Activated naive CD8-positive, alpha-beta T cell (primary cell): ENCODE measurements around the gene PDHB.

Source experiments
- H3K27ac Mint-ChIP-seq: one replicate; pipeline ENCODE4 v1.8.0; 2021; ENCODE audit warnings: mixed read lengths
- H3K27me3 Mint-ChIP-seq: one replicate; pipeline ENCODE4 v1.8.0; 2021; ENCODE audit warnings: mixed read lengths
- H3K36me3 Mint-ChIP-seq: one replicate; pipeline ENCODE4 v1.8.0; 2021; ENCODE audit warnings: mixed read lengths
- H3K4me1 Mint-ChIP-seq: one replicate; pipeline ENCODE4 v1.8.0; 2021; ENCODE audit warnings: low read depth, mixed read lengths
- H3K4me3 Mint-ChIP-seq: one replicate; pipeline ENCODE4 v1.8.0; 2021; ENCODE audit warnings: mild to moderate bottlenecking, mixed read lengths
- H3K9me3 Mint-ChIP-seq: one replicate; pipeline ENCODE4 v1.8.0; 2021; ENCODE audit warnings: low read depth, mixed read lengths

Gene PDHB

DNA sequence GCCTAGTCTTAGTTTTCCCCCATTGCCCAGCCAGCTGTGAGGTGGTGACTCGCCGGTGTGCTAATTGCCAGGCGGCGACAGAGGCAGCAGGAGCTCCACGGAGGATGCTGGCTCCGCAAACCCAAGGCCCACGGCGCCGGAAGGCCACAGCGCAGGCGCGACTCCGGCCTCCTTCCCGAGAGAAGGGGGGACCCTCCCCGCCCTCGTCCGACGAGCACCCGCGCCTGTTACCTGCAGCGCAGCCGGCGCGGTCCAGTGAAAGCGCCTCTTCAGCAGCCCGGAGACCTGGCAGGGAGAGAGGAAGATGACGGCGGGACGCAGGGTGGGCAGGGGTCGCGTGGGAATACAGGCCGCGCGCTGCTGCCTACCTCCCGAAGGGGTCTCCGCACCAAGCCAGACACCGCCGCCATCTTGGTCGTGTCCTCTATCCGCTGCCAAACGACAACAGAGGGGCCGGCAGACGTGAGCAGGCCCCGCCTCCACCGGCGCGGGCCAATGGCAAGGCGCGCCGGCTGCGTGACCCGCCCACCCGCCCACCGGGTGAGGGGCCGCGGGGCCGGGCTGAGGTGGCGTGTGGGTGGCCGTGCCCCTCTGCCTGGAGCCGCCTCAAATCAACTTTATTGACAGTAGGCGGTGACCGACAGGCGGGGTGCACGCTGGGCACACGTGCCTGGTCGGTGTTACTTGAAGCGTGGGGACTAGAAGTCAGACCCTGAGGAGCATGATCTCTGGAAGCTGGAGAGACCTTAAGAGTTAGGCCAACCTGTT, at the start of gene PDHB:
Gene PDHB, minus strand, starts transcription at position 433 of the 768 bp plus-strand sequence. Its CDS starts 23 bp downstream, at position 410.
- Mint-ChIP-seq H3K36me3 (peaks cover 2% of the 10 kb centered on the region), H3K9me3 (no peaks in the 10 kb centered on the region), H3K27me3 (no peaks in the 10 kb centered on the region), H3K4me1 (peaks cover 26% of the 10 kb centered on the region), H3K4me3 (peak within 1 kb of the TSS; percentile 98), H3K27ac (peak within 1 kb of the TSS; percentile 95)

- H3K4me3 Mint-ChIP-seq, result no peak overlapping the region
- H3K9me3 Mint-ChIP-seq, result no peaks in the 10 kb centered on the region
- H3K4me1 Mint-ChIP-seq, result no peaks in the 10 kb centered on the region
- H3K36me3 Mint-ChIP-seq, result no peaks in the 10 kb centered on the region
- H3K27me3 Mint-ChIP-seq, result peaks cover 2% of the 10 kb centered on the region
- H3K27ac Mint-ChIP-seq, result no peak overlapping the region
These were observed 49.4 kb upstream of the PDHB start for GRCh38 chr3:58482917-58483636.

- Mint-ChIP-seq H3K4me3 (no peak overlapping the region), H3K27me3 (peaks cover 2% of the 10 kb centered on the region), H3K9me3 (no peaks in the 10 kb centered on the region), H3K27ac (no peak overlapping the region), H3K36me3 (peaks cover 2% of the 10 kb centered on the region), H3K4me1 (peaks cover under 1% of the 10 kb centered on the region)
These were observed 46.7 kb upstream of the PDHB start for GRCh38 chr3:58480309-58480708.

DNA sequence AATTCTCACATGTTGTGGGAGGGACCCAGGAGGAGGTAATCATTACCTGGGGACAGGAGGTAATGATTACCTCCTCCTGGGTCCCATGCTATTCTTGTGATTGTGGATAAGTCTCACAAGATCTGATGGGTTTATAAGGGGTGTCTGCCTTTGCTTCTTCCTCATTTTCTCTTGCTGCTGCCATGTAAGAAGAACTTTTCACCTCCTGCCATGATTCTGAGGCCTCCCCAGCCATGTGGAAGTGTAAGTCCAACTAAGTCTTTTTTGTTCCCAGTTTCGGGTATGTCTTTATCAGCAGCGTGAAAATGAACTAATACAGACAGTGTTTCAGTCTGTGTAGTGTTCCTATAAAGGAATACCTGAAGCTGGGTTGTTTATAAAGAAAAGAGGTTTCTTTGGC, 45.1 kb upstream of the PDHB start:
- Mint-ChIP-seq H3K4me1 (peaks cover 12% of the 10 kb centered on the region), H3K27me3 (peaks cover 2% of the 10 kb centered on the region), H3K4me3 (no peak overlapping the region), H3K9me3 (no peaks in the 10 kb centered on the region), H3K27ac (no peak overlapping the region), H3K36me3 (peaks cover 2% of the 10 kb centered on the region)

- H3K27ac Mint-ChIP-seq, result no peak overlapping the region
- peaks cover 28% of the 10 kb centered on the region for H3K4me1 Mint-ChIP-seq
- H3K27me3 Mint-ChIP-seq, result no peaks in the 10 kb centered on the region
- H3K36me3 Mint-ChIP-seq, result peaks cover 2% of the 10 kb centered on the region
- no peaks in the 10 kb centered on the region for H3K9me3 Mint-ChIP-seq
- H3K4me3 Mint-ChIP-seq, result no peak overlapping the region
These were observed 41.4 kb upstream of the PDHB start for GRCh38 chr3:58474967-58475578.

DNA sequence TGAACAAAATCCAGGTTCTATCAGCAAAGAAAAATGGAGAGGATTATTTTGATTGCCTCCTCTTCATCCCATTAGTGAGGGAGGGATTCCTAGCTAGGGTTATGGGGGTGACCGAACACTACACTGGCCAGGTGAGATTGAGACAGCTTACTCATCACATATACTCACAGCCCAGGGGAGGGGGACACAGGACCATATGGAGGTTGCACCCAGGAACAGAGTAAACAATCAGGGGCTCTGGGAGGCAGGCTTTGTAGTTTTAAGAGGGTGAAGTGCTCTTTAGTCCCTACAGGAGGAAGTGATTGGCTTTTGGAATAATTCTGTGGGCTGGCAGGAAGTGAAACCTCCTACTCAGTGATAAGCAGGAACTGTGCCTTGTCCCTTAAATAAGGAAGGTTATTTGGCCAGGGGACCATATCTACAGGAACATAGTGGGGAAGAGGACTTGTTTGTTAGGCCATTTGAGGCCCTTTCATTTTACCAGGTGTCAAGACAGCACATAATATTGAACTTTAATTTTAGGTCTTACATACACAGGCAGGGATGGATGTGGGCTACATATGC, 40.8 kb upstream of the PDHB start:
- H3K9me3 Mint-ChIP-seq, result no peaks in the 10 kb centered on the region
- H3K27me3 Mint-ChIP-seq, result no peaks in the 10 kb centered on the region
- peaks cover 2% of the 10 kb centered on the region for H3K36me3 Mint-ChIP-seq
- no peak overlapping the region for H3K4me3 Mint-ChIP-seq
- H3K27ac Mint-ChIP-seq, result no peak overlapping the region
- peaks cover 28% of the 10 kb centered on the region for H3K4me1 Mint-ChIP-seq

DNA sequence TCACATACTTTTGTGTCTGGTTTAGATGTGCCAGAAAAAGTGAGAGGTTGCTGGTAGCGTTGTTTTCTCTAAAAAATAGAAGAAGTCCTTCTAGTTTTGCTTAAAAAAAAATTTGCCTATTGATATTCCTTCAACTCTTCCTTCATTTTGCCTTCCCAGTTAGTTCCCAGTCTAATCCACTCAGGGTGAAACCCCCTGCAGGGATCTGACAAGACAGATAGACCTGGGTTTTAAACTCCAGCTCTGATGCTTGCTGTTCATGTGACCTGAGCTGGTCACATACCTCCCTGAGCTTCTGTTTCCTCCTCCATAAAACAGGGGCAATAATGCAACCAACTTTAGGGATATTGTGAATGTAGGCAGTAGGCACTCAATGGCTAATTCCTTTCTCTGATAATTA, 39.6 kb upstream of the PDHB start:
- Mint-ChIP-seq H3K27ac (no peak overlapping the region), H3K9me3 (no peaks in the 10 kb centered on the region), H3K4me1 (peaks cover 28% of the 10 kb centered on the region), H3K4me3 (no peak overlapping the region), H3K36me3 (peaks cover 2% of the 10 kb centered on the region), H3K27me3 (no peaks in the 10 kb centered on the region)

GRCh38 chr3:58471025-58471887, 37.6 kb upstream of the PDHB start:
- peaks cover 28% of the 10 kb centered on the region for H3K4me1 Mint-ChIP-seq
- no peak overlapping the region for H3K4me3 Mint-ChIP-seq
- no peaks in the 10 kb centered on the region for H3K27me3 Mint-ChIP-seq
- H3K27ac Mint-ChIP-seq, result peak overlapping the region; percentile 54
- no peaks in the 10 kb centered on the region for H3K36me3 Mint-ChIP-seq
- H3K9me3 Mint-ChIP-seq, result no peaks in the 10 kb centered on the region

DNA sequence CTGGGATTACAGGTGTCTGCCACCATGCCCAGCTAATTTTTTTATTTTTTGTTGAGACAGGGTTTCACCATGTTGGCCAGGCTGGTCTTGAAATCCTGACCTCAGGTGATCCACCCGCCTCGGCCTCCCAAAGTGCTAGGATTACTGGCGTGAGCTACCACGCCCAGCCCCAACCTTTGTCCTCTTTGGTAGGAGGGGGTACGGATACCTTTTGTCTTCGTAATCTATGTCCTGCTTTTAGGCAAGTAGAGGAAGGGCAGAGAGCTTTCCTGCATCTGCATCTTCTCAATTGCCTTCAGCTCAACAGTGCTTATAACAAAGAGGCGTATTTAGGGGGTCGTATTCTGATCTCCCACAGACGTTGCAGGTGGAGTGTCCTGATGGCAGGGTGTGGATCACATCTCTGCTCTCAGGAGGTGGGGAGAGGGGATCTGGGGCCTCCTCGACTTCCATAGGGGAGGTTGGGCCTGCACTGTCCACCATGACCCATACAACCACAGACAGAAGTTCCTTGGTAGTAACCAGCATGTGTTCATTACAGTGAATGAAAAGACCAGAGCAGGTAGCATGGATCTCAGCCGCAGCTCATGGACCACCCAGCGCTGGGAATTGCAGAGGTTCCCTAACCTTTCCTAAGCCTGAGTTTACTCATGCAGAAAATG, 36.9 kb upstream of the PDHB start:
- Mint-ChIP-seq H3K4me1 (peaks cover 28% of the 10 kb centered on the region), H3K27ac (peak overlapping the region; percentile 54), H3K36me3 (no peaks in the 10 kb centered on the region), H3K27me3 (no peaks in the 10 kb centered on the region), H3K4me3 (no peak overlapping the region), H3K9me3 (no peaks in the 10 kb centered on the region)

DNA sequence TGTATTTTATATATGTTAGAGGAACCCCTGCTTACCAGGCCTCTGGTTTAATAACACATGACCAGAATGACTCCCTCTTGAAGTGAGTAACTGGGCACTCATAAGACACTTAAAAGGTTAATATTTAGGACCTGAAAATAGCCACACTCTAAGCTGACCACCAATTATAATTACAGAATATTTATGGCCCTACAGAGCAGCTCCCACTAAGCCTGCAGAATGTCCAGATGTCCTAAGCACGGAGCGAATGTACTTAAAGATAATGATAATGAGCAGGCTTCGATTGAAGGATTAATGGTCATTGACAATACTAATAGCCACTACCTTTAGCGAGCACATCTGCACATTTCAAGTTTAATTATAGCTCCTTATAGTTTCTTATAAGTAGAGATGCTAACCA, 35.5 kb upstream of the PDHB start:
- H3K27ac Mint-ChIP-seq, result no peak overlapping the region
- peaks cover 21% of the 10 kb centered on the region for H3K4me1 Mint-ChIP-seq
- H3K36me3 Mint-ChIP-seq, result no peaks in the 10 kb centered on the region
- no peaks in the 10 kb centered on the region for H3K9me3 Mint-ChIP-seq
- no peaks in the 10 kb centered on the region for H3K27me3 Mint-ChIP-seq
- no peak overlapping the region for H3K4me3 Mint-ChIP-seq

DNA sequence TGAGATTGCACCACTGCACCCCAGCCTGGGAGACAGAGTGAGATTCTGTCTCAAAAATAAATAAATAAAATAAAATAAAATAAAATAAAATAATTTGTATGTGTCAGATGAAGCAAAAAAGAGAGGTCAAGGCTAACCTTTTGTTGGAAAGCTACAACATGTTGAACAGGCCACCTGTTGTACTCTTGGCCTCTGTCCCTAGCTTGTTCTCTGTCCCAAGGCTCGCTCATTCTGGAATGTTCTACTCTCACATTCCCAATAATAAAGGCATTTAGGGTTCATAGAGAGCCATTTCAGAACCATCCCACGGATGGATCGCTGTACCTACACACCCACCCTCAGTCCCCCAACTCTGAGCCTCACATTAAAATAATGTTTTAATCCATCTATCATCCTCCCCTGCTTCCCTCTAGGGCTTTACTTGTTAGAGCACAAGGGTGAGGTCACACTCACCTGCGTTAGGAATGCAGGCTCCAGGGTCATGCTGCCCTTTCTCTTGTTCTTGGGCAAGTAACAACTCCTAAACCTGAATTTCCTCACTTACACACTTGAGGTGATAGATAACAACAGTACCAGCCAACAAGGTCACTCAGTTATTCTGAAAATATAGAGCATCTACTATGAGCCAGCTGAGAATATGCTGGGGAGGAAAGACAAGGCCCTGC, 33.4 kb upstream of the PDHB start:
- no peaks in the 10 kb centered on the region for H3K9me3 Mint-ChIP-seq
- H3K4me1 Mint-ChIP-seq, result peaks cover 28% of the 10 kb centered on the region
- H3K27ac Mint-ChIP-seq, result no peak overlapping the region
- no peak overlapping the region for H3K4me3 Mint-ChIP-seq
- no peaks in the 10 kb centered on the region for H3K27me3 Mint-ChIP-seq
- no peaks in the 10 kb centered on the region for H3K36me3 Mint-ChIP-seq

DNA sequence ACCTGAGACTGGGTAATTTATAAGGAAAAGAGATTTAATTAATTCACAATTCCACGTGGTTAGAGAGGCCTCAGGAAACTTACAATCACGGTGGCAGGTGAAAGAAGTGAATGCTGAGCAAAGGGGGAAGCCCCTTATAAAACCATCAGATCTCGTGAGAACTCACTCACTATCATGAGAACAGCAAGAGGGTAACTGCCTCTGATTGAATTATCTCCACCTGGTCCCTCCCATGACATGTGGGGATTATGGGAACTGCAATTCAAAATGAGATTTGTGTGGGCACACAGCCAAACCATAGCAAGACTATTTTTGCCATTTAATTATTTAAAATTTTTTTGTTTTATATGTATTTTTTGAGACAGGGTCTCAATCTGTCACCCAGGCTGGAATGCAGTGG, 31.2 kb upstream of the PDHB start:
- H3K9me3 Mint-ChIP-seq, result no peaks in the 10 kb centered on the region

DNA sequence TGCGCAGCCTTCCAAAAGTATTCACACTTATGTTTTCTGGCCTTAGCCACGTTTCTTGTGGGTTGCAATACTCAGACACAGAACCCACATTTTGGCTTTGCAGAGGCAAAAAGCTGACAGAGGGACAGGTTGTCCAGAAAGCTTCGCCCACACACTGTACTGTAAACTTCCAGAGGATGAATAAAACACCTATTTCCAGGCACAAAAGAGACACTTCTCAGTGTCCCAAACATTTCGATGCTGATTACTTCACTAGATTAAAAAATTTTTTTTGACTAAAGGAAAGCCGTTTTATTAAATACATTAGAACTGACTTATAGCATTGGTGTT, 30.3 kb upstream of the PDHB start:
- H3K36me3 Mint-ChIP-seq, result no peaks in the 10 kb centered on the region
- H3K27me3 Mint-ChIP-seq, result no peaks in the 10 kb centered on the region
- H3K9me3 Mint-ChIP-seq, result no peaks in the 10 kb centered on the region
- H3K4me1 Mint-ChIP-seq, result peaks cover 14% of the 10 kb centered on the region
- peak overlapping the region; percentile 67 for H3K4me3 Mint-ChIP-seq
- no peak overlapping the region for H3K27ac Mint-ChIP-seq

More for the DNA sequence above, 31.2 kb upstream of the PDHB start:
- Mint-ChIP-seq H3K36me3 (no peaks in the 10 kb centered on the region), H3K4me3 (no peak overlapping the region), H3K4me1 (peaks cover 14% of the 10 kb centered on the region), H3K27ac (no peak overlapping the region), H3K27me3 (no peaks in the 10 kb centered on the region)
